Retinal pigment epithelial cell (primary cell): ENCODE measurements around the gene FAM210A.

Experiments
- DNase-seq: peaks from one replicate; pipeline ENCODE4 v3.0.0-alpha.2; 2010; ENCODE audit warnings: low read depth
- H3K4me3 ChIP-seq: 2 replicates; pipeline ENCODE4 v1.5.1; 2011; ENCODE audit warnings: mild to moderate bottlenecking, low read length, control low read depth, moderate library complexity
- TF ChIP-seq, protein P1 (sequence below): conservative IDR thresholded peaks from 2 replicates; pipeline ENCODE4 v1.5.1; 2011; ENCODE audit warnings: low read depth, low read length, control low read depth, inconsistent platforms

FAM210A gene

DNA sequence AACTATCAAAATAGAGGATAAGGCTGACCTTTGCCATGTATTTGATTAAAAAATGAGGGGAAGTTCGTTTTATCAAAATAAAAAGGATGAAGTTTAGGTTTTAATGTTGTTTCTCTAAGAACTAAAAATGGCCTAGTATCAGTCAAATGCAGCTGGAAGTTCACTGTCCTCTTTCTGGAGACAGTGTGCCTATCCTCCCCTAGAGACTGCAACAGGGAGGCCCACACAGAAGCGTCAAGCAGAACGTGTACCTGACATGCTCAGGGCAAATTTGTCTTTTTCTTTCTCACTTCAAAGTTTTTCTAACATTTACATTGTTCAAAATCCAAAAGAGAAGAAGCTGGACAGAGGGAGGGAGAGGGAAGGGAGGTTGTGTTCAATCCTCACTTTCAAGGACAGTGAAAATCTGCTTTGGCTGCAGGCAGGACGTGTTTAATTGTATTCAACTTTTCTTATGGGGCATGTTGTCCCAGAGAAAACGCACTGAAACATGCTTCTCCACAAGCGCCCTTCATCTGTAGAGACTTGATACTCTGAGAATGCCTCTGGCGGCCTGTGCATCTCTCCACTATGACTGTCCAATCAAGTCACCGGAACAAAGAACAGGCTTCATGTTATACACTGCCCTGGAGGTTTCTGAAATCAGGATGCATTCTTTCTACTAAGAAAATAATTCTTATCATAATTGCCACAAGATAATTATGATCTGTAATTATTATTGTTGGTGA, 65.1 kb downstream of the FAM210A start:
- no peak overlapping the region for H3K4me3 ChIP-seq
- TF ChIP-seq, protein P1, sequence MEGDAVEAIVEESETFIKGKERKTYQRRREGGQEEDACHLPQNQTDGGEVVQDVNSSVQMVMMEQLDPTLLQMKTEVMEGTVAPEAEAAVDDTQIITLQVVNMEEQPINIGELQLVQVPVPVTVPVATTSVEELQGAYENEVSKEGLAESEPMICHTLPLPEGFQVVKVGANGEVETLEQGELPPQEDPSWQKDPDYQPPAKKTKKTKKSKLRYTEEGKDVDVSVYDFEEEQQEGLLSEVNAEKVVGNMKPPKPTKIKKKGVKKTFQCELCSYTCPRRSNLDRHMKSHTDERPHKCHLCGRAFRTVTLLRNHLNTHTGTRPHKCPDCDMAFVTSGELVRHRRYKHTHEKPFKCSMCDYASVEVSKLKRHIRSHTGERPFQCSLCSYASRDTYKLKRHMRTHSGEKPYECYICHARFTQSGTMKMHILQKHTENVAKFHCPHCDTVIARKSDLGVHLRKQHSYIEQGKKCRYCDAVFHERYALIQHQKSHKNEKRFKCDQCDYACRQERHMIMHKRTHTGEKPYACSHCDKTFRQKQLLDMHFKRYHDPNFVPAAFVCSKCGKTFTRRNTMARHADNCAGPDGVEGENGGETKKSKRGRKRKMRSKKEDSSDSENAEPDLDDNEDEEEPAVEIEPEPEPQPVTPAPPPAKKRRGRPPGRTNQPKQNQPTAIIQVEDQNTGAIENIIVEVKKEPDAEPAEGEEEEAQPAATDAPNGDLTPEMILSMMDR, result no peak
- DNase-seq, result no peak

DNA sequence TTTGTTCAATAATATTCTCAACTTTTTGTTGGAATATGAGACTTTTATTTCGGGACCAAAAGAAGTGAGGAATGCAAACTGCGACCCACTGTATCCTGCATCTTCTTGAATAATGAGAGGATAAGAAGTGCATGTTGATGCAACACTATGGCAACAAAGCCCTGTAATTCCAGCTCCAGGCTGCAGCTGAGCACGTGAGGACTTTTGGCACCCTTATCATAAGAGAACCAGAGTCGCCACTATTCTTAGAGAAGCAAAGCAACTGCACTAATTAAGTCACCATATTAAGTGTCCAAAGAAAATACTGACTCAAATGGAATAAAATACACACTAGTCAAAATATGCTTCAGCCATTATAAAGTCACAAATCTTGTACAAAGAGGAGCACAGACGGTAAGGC, 65.8 kb downstream of the FAM210A start:
- TF ChIP-seq, protein P1, result no peak
- H3K4me3 ChIP-seq, result no peak overlapping the region
- DNase-seq, result peak; percentile 71

DNA sequence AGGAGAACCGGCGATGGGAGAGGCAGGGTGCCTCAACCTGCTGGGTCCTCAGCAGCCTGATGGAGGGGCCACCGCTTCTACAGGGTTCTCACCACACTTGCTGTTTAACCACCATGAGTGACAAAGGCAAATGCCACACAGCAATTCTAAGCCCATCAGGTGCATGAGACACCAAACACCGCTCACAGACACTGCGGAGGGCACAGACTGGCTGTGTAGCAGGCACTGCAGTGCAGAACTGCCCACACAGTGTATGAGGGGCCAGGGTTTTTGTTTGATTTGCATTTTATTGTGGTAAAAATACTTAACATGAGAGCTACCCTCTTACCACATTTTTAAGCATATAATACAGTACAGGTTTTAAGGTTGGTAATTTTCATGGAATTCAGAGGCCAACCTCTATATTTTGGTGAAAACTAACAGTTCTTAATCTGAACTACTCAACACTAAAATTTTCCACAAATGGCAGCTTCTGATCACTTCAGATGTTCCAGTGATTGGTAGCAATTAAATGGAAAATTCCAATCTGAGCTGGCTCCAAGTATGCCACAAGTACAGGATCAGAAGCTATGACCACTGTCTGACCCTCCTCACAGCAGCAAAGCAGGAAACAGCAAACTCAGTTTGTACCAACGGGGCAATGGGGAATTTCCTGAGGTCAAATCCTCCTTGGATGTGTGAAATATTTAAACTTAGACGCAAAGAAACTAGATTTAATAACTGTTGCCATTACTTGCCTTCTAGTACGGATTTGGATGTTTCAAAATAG, 67.7 kb downstream of the FAM210A start:
- no peak overlapping the region for H3K4me3 ChIP-seq
- TF ChIP-seq, protein P1, result no peak
- DNase-seq, result peak; percentile 17

- no peak for DNase-seq
- no peak overlapping the region for H3K4me3 ChIP-seq
- TF ChIP-seq, protein P1, result no peak
These were observed 68.4 kb downstream of the FAM210A start for GRCh38 chr18:13657974-13658373.

GRCh38 chr18:13653746-13654433, 72.5 kb downstream of the FAM210A start:
- no peak overlapping the region for H3K4me3 ChIP-seq
- TF ChIP-seq, protein P1, result no peak
- DNase-seq, result no peak

GRCh38 chr18:13649397-13650390, 76.7 kb downstream of the FAM210A start:
- no peak for DNase-seq
- TF ChIP-seq, protein P1, result no peak
- no peak overlapping the region for H3K4me3 ChIP-seq
